Measurements from ENCODE around the gene PTPRN2. TPM values are rescaled to one million over a fixed set of nuclear protein-coding genes. Genes with fewer than 3 reads are reported as not detected.

PTPRN2 gene
- total and polyA plus RNA-seq, 2 of the 8 experiments (the other 6 are each of a cell fraction or from before 2014, with no cell fraction given), result 2.6 to 4.5 TPM

DNA sequence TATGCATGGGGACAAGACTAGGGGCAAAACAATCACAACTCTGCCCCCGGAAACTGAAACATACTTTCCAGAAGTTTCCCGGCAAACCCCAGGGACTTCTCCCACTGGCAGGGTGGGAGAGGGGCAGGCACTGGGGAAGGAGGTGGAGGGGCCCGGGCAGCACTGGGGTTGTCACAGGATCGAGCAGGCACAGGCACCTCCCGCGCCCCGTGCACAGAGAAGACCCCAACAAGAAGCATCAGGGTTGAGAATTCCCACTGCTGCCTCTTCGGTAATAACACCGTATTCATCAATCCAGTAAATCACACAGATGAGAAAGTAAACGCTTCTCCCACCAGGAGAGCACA lies 490.5 kb downstream of the PTPRN2 start:
- H2BK5ac ChIP-seq (ENCODE audit: low read depth, low read length), result no peak overlapping the region
- H2BK120ac ChIP-seq (replicated peaks; ENCODE audit: low read depth, low read length), result no peak overlapping the region
- peak in 1 of 2 experiments; percentile 44 for DNase-seq (ENCODE audit: low read depth in 1 of 2, low spot score in 2 of 2)
- no peak for FAIRE-seq
- no peaks in the 10 kb centered on the region for H3K79me1 ChIP-seq (ENCODE audit: low read depth, low read length)
- ChIA-PET POLR2A (ENCODE audit: partially characterized antibody) (no interaction called here), CTCF (ENCODE audit: partially characterized antibody) (no interaction called here)
- H3K14ac ChIP-seq (ENCODE audit: insufficient read length), result no peak overlapping the region
- peaks cover 0 to 3% (median under 1%) of the 10 kb centered on the region in 4 experiments; a peak in 1 of 7 replicates for H3K4me1 ChIP-seq (replicated peaks in 1 of 4; ENCODE audit: control insufficient read depth in 3 of 4, insufficient read depth in 4 of 4, low read length in 3 of 4)
- H3K9ac ChIP-seq (replicated peaks in 1 of 4; ENCODE audit: extremely low read depth in 1 of 4, low read depth in 3 of 4, low read length in 3 of 4), result no peak overlapping the region
- no peak overlapping the region for H3K18ac ChIP-seq (ENCODE audit: extremely low read depth, low read length)
- whole genome bisulfite sequencing, 2 experiments (ENCODE audit: extremely low coverage in 1 of 2, insufficient coverage in 1 of 2, insufficient read length in 1 of 2, insufficient replicate concordance in 2 of 2, low coverage in 1 of 2, low lambda C conversion rate in 2 of 2, missing lambda C conversion rate in 1 of 2), result 86% methylated on average over 10 of the region's 10 CpGs; no CpG with 5 or more reads in 1 of the 2 experiments
- H4K8ac ChIP-seq (ENCODE audit: extremely low read depth, insufficient read depth, low read length), result no peak overlapping the region
- peaks cover 0 to 26% of the 10 kb centered on the region in 2 experiments; a peak in 2 of 4 replicates for H3K9me3 ChIP-seq (ENCODE audit: insufficient read depth in 2 of 2, low read depth in 1 of 2, low read length in 1 of 2)
- H3K27me3 ChIP-seq (replicated peaks in 1 of 4; ENCODE audit: control insufficient read depth in 3 of 4, extremely low read depth in 1 of 4, insufficient read depth in 3 of 4, low read length in 3 of 4), result no peaks in the 10 kb centered on the region
- no peak overlapping the region for H3K4me3 ChIP-seq (ENCODE audit: extremely low read depth in 1 of 4, insufficient read depth in 2 of 4, low read depth in 3 of 4, low read length in 4 of 4)
- H3K4ac ChIP-seq (replicated peaks; ENCODE audit: insufficient read length, low read depth, low read length), result no peak overlapping the region
- no peak overlapping the region for H2BK12ac ChIP-seq (ENCODE audit: low read depth, low read length)
- H3K23me2 ChIP-seq (ENCODE audit: low read depth, low read length), result no peaks in the 10 kb centered on the region; the same call in 1 of the 2 replicates
- H3K36me3 ChIP-seq (ENCODE audit: control insufficient read depth in 2 of 4, insufficient read depth in 4 of 4, low read length in 3 of 4), result no peaks in the 10 kb centered on the region
- no peak overlapping the region for H3K27ac ChIP-seq (ENCODE audit: low read depth, low read length)
- no peak overlapping the region for H2BK15ac ChIP-seq (ENCODE audit: low read length)
- no peaks in the 10 kb centered on the region for H4K20me1 ChIP-seq (replicated peaks in 1 of 2; ENCODE audit: control insufficient read depth in 1 of 2, insufficient read depth in 2 of 2, low read length in 2 of 2)
- H3K4me2 ChIP-seq (ENCODE audit: insufficient read depth in 1 of 2, low read depth in 2 of 2, low read length in 2 of 2), result no peak overlapping the region; a peak in 1 of 4 replicates
- H2AK5ac ChIP-seq (ENCODE audit: low read depth, low read length), result no peak overlapping the region
- no peak overlapping the region for H2AFZ ChIP-seq (ENCODE audit: low read length)
- H3K23ac ChIP-seq (ENCODE audit: insufficient read length), result no peak overlapping the region
- H4K5ac ChIP-seq (ENCODE audit: insufficient read length, low read depth, low read length), result no peak overlapping the region
- no peak overlapping the region for H4K91ac ChIP-seq (replicated peaks; ENCODE audit: insufficient read length, low read length)
- H2BK20ac ChIP-seq (ENCODE audit: low read length), result no peak overlapping the region
- no peaks in the 10 kb centered on the region for H3K79me2 ChIP-seq (ENCODE audit: control insufficient read depth in 1 of 2, insufficient read depth in 2 of 2, low read length in 2 of 2)
- no peak overlapping the region for H3K56ac ChIP-seq (replicated peaks; ENCODE audit: insufficient read length, low read depth, low read length)
- TF ChIP-seq SP4 (IDR thresholded peaks at IDR 0.05; ENCODE audit: low read length) (no peak), HDAC2 (IDR thresholded peaks at IDR 0.05; ENCODE audit: borderline replicate concordance in 1 of 2, low read depth in 2 of 2, low read length in 2 of 2) (no peak), SAP30 (IDR thresholded peaks at IDR 0.05; ENCODE audit: insufficient read depth, insufficient replicate concordance, low read length) (no peak), POLR2AphosphoS5 (IDR thresholded peaks at IDR 0.05; ENCODE audit: low read depth, low read length) (no peak), MAFK (IDR thresholded peaks at IDR 0.05; ENCODE audit: low read depth, low read length) (no peak), BRCA1 (IDR thresholded peaks at IDR 0.05; ENCODE audit: low read depth, low read length) (no peak), TCF12 (IDR thresholded peaks at IDR 0.05; ENCODE audit: low read depth, low read length) (no peak), TAF1 (IDR thresholded peaks at IDR 0.05; ENCODE audit: low read depth, low read length) (no peak)
- TF ChIP-seq, protein P1, sequence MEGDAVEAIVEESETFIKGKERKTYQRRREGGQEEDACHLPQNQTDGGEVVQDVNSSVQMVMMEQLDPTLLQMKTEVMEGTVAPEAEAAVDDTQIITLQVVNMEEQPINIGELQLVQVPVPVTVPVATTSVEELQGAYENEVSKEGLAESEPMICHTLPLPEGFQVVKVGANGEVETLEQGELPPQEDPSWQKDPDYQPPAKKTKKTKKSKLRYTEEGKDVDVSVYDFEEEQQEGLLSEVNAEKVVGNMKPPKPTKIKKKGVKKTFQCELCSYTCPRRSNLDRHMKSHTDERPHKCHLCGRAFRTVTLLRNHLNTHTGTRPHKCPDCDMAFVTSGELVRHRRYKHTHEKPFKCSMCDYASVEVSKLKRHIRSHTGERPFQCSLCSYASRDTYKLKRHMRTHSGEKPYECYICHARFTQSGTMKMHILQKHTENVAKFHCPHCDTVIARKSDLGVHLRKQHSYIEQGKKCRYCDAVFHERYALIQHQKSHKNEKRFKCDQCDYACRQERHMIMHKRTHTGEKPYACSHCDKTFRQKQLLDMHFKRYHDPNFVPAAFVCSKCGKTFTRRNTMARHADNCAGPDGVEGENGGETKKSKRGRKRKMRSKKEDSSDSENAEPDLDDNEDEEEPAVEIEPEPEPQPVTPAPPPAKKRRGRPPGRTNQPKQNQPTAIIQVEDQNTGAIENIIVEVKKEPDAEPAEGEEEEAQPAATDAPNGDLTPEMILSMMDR (IDR thresholded peaks at IDR 0.05; ENCODE audit: control extremely low read depth in 1 of 3, insufficient read depth in 1 of 3, low read depth in 1 of 3, low read length in 3 of 3), result no peak

Measured in H1 (cell line).